SK-N-SH (cell line): ENCODE data around the gene MAP2K5.

ENCODE experiments used
- MXI1 ChIP-seq: IDR thresholded peaks from 2 replicates; pipeline ENCODE4 v1.6.1; 2012; ENCODE audit warnings: mild to moderate bottlenecking, low read depth, low read length, improper control_type of control experiment
- RAD21 ChIP-seq: IDR thresholded peaks from 2 replicates; pipeline ENCODE4 v1.6.1; 2012; ENCODE audit warnings: mild to moderate bottlenecking, low read length
- RCOR1 ChIP-seq: fragments of 150-350 bp; IDR thresholded peaks from 2 replicates; pipeline ENCODE4 v1.6.1; 2017; ENCODE audit warnings: antibody characterized with exemption, low read length
- TCF12 ChIP-seq: IDR thresholded peaks from 2 replicates; pipeline ENCODE4 v1.4.0; 2012

DNA sequence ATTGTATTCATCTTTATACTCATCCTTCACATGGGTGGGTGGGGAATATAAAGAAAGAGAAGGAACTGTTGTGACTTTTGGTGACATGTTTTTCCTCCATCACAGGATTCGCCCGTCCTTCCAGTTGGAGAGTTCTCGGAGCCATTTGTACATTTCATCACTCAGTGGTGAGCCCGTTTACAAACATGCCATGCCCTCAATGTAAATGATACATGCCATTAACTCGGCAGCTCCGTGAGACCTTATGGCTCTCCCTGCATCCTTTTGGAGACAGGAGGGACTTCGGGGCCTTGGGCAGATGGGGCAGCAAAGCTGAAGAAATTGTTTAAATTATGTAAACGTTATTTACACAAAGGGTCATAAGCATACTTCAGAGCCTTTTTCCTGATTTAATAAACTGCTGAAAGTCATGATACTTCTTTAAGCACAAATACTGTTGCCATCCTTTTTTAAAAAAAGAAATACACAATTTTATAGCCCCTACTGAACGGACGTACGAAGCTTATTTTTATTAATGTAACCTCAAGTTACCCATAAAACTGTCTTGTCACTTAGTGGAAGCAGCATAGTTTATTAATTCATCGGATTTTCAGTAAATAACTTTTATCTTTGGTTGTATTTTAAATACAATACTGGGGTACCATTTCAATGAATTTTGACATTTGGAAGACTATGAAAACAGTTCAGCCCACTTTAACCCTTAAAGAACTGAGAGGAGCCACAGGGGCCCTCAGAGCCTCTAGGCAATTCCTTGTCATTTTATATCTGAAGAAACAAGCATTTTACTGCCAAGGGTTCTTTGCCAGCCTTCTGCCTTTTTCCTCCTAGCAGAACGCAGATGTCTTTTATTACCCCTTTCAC, 227.2 kb downstream of the MAP2K5 start:
- TF ChIP-seq RAD21 (no peak), RCOR1 (no peak), MXI1 (no peak), TCF12 (no peak)
